HCT116 (cell line): ENCODE measurements around the gene CLTC. TPM values are rescaled to one million over a fixed set of nuclear protein-coding genes. Genes with fewer than 3 reads are reported as not detected.

Experiments
- ATAC-seq: fragments of 200-7000 bp; cut with Tn5 transposase; 2 replicates; pipeline ENCODE4 v1.9.1; 2020; ENCODE audit warnings: mild to moderate bottlenecking, moderate library complexity
- BruUV-seq: library from RNA; stranded (reverse); fragments of 400-500 nt; replicated peaks from 2 replicates; lab custom pipeline; 2021; lab: Mats Ljungman, UMichigan
- CTCF ChIA-PET: fragments of 300-600 bp; sonication (Branson Sonifier 250); formaldehyde crosslinking; loops from one replicate; lab custom pipeline; 2021; ENCODE audit warnings: antibody characterized with exemption; lab: Charles Lee
- POLR2A ChIA-PET: fragments of 300-600, 350-600 bp; sonication (Branson Sonifier 250); formaldehyde crosslinking; loops from one replicate; lab custom pipeline; 2021; ENCODE audit warnings: antibody characterized with exemption; lab: Charles Lee
- RAD21 ChIA-PET, 2 experiments: fragments of 300-600 bp; sonication (Branson Sonifier 250); formaldehyde crosslinking; loops; one replicate each; lab custom pipeline; 2023; ENCODE audit warnings: low total read pairs in 2 of 2; ENCODE audit not compliant: uncharacterized antibody in 2 of 2, unreplicated experiment in 2 of 2, low non-redundant PET in 1 of 2; lab: Charles Lee
- DNase-seq: peaks from one replicate; pipeline ENCODE4 v3.0.0-alpha.2; 2010; ENCODE audit warnings: low read depth, low spot score
- H2AFZ ChIP-seq: fragments of 200-600 bp; shearing (Covaris generic), sonication (generic); 2 replicates; pipeline ENCODE4 v1.6.1; 2017; ENCODE audit warnings: low read depth, mixed run types, mixed read lengths, antibody characterized with exemption, low read length; ENCODE audit not compliant: poor library complexity, severe bottlenecking
- H3K27ac ChIP-seq: 2 replicates; pipeline ENCODE4 v1.5.1; 2012; ENCODE audit warnings: low read depth, low read length
- H3K27me3 ChIP-seq: fragments of 200-600 bp; sonication (generic); 2 replicates; pipeline ENCODE4 v1.6.1; 2016; ENCODE audit warnings: mixed run types, low read length, mixed read lengths; ENCODE audit not compliant: insufficient read depth
- H3K36me3 ChIP-seq, 2 experiments: fragments of 200-500 bp in 1 of 2; fragments of 200-600 bp in 1 of 2; sonication (Bioruptor generic) in 1 of 2; sonication (generic) in 1 of 2; 2 replicates each; pipeline versions ENCODE4 v1.5.1 to v1.6.1; 2014 to 2016; ENCODE audit warnings: low read length in 2 of 2, inconsistent platforms in 1 of 2, mixed read lengths in 1 of 2, mixed run types in 1 of 2; ENCODE audit not compliant: insufficient read depth in 2 of 2, control insufficient read depth in 1 of 2
- H3K4me1 ChIP-seq, 2 experiments: fragments of 200-600 bp in 1 of 2; sonication (generic) in 1 of 2; 2 replicates each; pipeline versions ENCODE4 v1.5.1 to v1.6.1; 2012 to 2017; ENCODE audit warnings: low read length in 2 of 2, inconsistent platforms in 1 of 2, mild to moderate bottlenecking in 1 of 2, mixed read lengths in 1 of 2, mixed run types in 1 of 2, moderate library complexity in 1 of 2; ENCODE audit not compliant: insufficient read depth in 2 of 2, control insufficient read depth in 1 of 2
- H3K4me2 ChIP-seq: fragments of 200-600 bp; sonication (generic); 2 replicates; pipeline ENCODE4 v1.6.1; 2017; ENCODE audit warnings: mixed run types, low read length, mixed read lengths
- H3K4me3 ChIP-seq, 2 experiments: fragments of 200-600 bp in 1 of 2; sonication (generic) in 1 of 2; replicated peaks in 1 of 2; 2 replicates each; pipeline ENCODE4 v1.5.1; 2011 to 2016; ENCODE audit warnings: low read length in 2 of 2, control low read depth in 1 of 2, low read depth in 1 of 2, mild to moderate bottlenecking in 1 of 2, mixed read lengths in 1 of 2, mixed run types in 1 of 2
- H3K79me2 ChIP-seq: fragments of 200-600 bp; sonication (generic); 2 replicates; pipeline ENCODE4 v1.6.1; 2017; ENCODE audit warnings: mild to moderate bottlenecking, mixed run types, low read length, moderate library complexity, mixed read lengths; ENCODE audit not compliant: insufficient read depth
- H3K9ac ChIP-seq: fragments of 200-600 bp; sonication (generic); 2 replicates; pipeline ENCODE4 v1.6.1; 2016; ENCODE audit warnings: low read length, mixed read lengths
- H3K9me2 ChIP-seq: fragments of 200-600 bp; sonication (generic), shearing (Covaris generic); 2 replicates; pipeline ENCODE4 v1.6.1; 2017; ENCODE audit warnings: mixed run types, mild to moderate bottlenecking, moderate library complexity; ENCODE audit not compliant: insufficient read depth
- H3K9me3 ChIP-seq, 2 experiments: fragments of 200-500 bp in 1 of 2; fragments of 200-600 bp in 1 of 2; sonication (Bioruptor generic) in 1 of 2; sonication (generic) in 1 of 2; 2 replicates each; pipeline ENCODE4 v1.6.1; 2014 to 2017; ENCODE audit warnings: low read length in 2 of 2, mixed read lengths in 2 of 2, inconsistent platforms in 1 of 2, low read depth in 1 of 2, mild to moderate bottlenecking in 1 of 2, mixed run types in 1 of 2, moderate library complexity in 1 of 2; ENCODE audit not compliant: control insufficient read depth in 1 of 2, insufficient read depth in 1 of 2
- H4K20me1 ChIP-seq: fragments of 200-600 bp; sonication (generic), shearing (Covaris generic); 2 replicates; pipeline ENCODE4 v1.6.1; 2017; ENCODE audit warnings: mixed run types, mild to moderate bottlenecking, moderate library complexity; ENCODE audit not compliant: insufficient read depth
- CBX3 ChIP-seq: IDR thresholded peaks from 2 replicates; pipeline ENCODE4 v1.6.1; 2012; ENCODE audit warnings: low read depth
- CEBPB ChIP-seq: IDR thresholded peaks from 2 replicates; pipeline ENCODE4 v1.6.1; 2012; ENCODE audit warnings: low read depth
- EGR1 ChIP-seq: IDR thresholded peaks from 2 replicates; pipeline ENCODE4 v1.6.1; 2012; ENCODE audit warnings: low read depth
- ELF1 ChIP-seq: IDR thresholded peaks from 2 replicates; pipeline ENCODE4 v1.6.1; 2012; ENCODE audit warnings: low read depth, borderline replicate concordance
- EZH2phosphoT487 ChIP-seq: fragments of 200-600 bp; IDR thresholded peaks from 2 replicates; pipeline ENCODE4 v1.6.1; 2018; ENCODE audit warnings: antibody characterized with exemption, borderline replicate concordance
- FOSL1 ChIP-seq: IDR thresholded peaks from 2 replicates; pipeline ENCODE4 v1.6.1; 2012; ENCODE audit warnings: low read depth
- JUND ChIP-seq: IDR thresholded peaks from 2 replicates; pipeline ENCODE4 v1.6.1; 2012
- MAX ChIP-seq: IDR thresholded peaks from 2 replicates; pipeline ENCODE4 v1.6.1; 2012
- POLR2A ChIP-seq: IDR thresholded peaks from 2 replicates; pipeline ENCODE4 v1.7.0; 2011; ENCODE audit warnings: borderline replicate concordance; ENCODE audit not compliant: insufficient read depth, insufficient read length; ENCODE audit errors: extremely low read depth
- POLR2AphosphoS5 ChIP-seq: IDR thresholded peaks from 2 replicates; pipeline ENCODE4 v1.6.1; 2011; ENCODE audit warnings: mild to moderate bottlenecking, low read depth, low read length, moderate library complexity
- RAD21 ChIP-seq: IDR thresholded peaks from 2 replicates; pipeline ENCODE4 v1.6.1; 2012; ENCODE audit warnings: low read depth, mild to moderate bottlenecking
- SIN3A ChIP-seq: IDR thresholded peaks from 2 replicates; pipeline ENCODE4 v1.6.1; 2012; ENCODE audit warnings: low read depth
- SP1 ChIP-seq: IDR thresholded peaks from 2 replicates; pipeline ENCODE4 v1.6.1; 2012; ENCODE audit warnings: low read depth
- SRF ChIP-seq: IDR thresholded peaks from 2 replicates; pipeline ENCODE4 v1.6.1; 2012; ENCODE audit warnings: low read depth
- TCF7L2 ChIP-seq: IDR thresholded peaks from 2 replicates; pipeline ENCODE4 v1.7.0; 2011; ENCODE audit warnings: borderline replicate concordance, inconsistent platforms; ENCODE audit not compliant: insufficient read depth, insufficient read length; ENCODE audit errors: extremely low read depth
- ZBTB33 ChIP-seq: IDR thresholded peaks from 2 replicates; pipeline ENCODE4 v1.6.1; 2011; ENCODE audit warnings: mild to moderate bottlenecking, low read length, moderate library complexity; ENCODE audit not compliant: insufficient replicate concordance; ENCODE audit errors: extremely low read depth
- ZFX ChIP-seq: fragments of 450-650 bp; IDR thresholded peaks from 2 replicates; pipeline ENCODE4 v1.6.1; 2017
- ZNF274 ChIP-seq: fragments of 200-500 bp; sonication (Bioruptor generic); IDR thresholded peaks from 2 replicates; pipeline ENCODE4 v1.6.1; 2014; ENCODE audit warnings: mild to moderate bottlenecking, low read depth, low read length, inconsistent platforms
- intact Hi-C: fragments of 100-400 bp; cut with micrococcal nuclease; formaldehyde crosslinking; loops from 2 replicates; pipeline ENCODE4 v1.10.0; 2022
- total RNA-seq: library from RNA; stranded (reverse); gene quantifications from one replicate; pipeline ENCODE4 v1.2.1, GENCODE V29; 2021; ENCODE audit not compliant: unreplicated experiment
- TF ChIP-seq, protein P1 (sequence below): IDR thresholded peaks from 2 replicates; pipeline ENCODE4 v1.6.1; 2012
- TF ChIP-seq, protein P2 (sequence below), 3 experiments: fragments of 200-600 bp in 1 of 3; sonication (generic) in 1 of 3; IDR thresholded peaks in 2 of 3; conservative IDR thresholded peaks in 1 of 3; 2 replicates each; pipeline ENCODE4 v1.5.1; 2012 to 2017; ENCODE audit warnings: low read depth in 2 of 3, low read length in 2 of 3, antibody characterized with exemption in 1 of 3, borderline replicate concordance in 1 of 3, control low read depth in 1 of 3, mild to moderate bottlenecking in 1 of 3, mixed read lengths in 1 of 3, mixed run types in 1 of 3, moderate library complexity in 1 of 3; ENCODE audit not compliant: insufficient read depth in 1 of 3
- TF ChIP-seq, protein P3 (sequence below): IDR thresholded peaks from 2 replicates; pipeline ENCODE4 v1.6.1; 2012; ENCODE audit warnings: low read depth

The CLTC gene
- total RNA-seq, 1 experiment from 2014 or later = 351 TPM

DNA sequence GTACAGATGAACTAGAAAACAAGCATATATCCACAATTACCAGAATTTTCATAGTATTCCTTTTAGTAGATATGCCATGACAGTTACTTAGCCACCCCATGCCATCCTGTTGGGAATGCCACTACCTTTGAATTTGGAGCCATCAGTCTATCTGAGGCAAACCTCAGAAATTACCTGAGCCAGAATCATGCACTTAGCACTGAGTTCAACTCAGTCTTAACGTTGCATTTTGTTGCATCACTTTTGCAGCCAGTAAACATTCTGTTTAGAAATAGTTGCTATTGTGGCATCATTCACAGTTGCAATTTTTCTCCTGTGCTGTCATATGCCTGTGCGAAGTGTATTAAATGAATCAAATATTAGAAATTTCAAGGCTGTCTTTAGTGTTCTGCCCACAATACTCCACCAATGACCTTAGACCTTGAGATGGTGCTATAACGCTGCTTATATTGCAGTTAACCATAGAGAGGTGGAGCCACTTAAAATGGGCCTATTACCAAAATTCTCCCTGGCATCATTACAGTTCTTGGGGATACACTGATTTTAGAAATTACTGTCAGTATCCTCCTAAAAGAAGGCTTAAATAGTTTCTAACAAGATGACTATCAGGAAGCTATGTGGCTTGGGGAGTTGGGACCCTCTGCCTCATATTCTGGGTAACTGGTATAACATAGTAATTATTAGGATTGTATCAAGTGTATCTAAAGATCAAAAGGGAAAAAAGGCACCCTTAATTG is 76.4 kb downstream of the CLTC start:
- Histone ChIP-seq H3K4me3 (no peak overlapping the region), H3K27ac (no peak overlapping the region), H3K4me1 (no peaks in the 10 kb centered on the region), H2AFZ (no peak overlapping the region), H3K9ac (no peak overlapping the region), H3K27me3 (no peaks in the 10 kb centered on the region), H3K9me2 (no peaks in the 10 kb centered on the region), H4K20me1 (peaks cover 73% of the 10 kb centered on the region), H3K4me2 (no peak overlapping the region), H3K9me3 (no peaks in the 10 kb centered on the region), H3K79me2 (peaks cover 90% of the 10 kb centered on the region), H3K36me3 (peaks cover 59 to 81% of the 10 kb centered on the region in 2 experiments)
- BruUV-seq = no TSS peak
- ATAC-seq (peak; percentile 35), DNase-seq (no peak)
- intact Hi-C loops = no loop called here
- RAD21 ChIA-PET = no interaction called here
- POLR2A ChIA-PET = no interaction called here
- CTCF ChIA-PET = no interaction called here
- TF ChIP-seq MAX = no peak
- TF ChIP-seq CEBPB = peak; percentile 92
- TF ChIP-seq ZNF274 = no peak
- TF ChIP-seq, protein P1, sequence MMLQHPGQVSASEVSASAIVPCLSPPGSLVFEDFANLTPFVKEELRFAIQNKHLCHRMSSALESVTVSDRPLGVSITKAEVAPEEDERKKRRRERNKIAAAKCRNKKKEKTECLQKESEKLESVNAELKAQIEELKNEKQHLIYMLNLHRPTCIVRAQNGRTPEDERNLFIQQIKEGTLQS = no peak
- TF ChIP-seq JUND = no peak; the same call in 1 of the 2 replicates
- TF ChIP-seq, protein P2, sequence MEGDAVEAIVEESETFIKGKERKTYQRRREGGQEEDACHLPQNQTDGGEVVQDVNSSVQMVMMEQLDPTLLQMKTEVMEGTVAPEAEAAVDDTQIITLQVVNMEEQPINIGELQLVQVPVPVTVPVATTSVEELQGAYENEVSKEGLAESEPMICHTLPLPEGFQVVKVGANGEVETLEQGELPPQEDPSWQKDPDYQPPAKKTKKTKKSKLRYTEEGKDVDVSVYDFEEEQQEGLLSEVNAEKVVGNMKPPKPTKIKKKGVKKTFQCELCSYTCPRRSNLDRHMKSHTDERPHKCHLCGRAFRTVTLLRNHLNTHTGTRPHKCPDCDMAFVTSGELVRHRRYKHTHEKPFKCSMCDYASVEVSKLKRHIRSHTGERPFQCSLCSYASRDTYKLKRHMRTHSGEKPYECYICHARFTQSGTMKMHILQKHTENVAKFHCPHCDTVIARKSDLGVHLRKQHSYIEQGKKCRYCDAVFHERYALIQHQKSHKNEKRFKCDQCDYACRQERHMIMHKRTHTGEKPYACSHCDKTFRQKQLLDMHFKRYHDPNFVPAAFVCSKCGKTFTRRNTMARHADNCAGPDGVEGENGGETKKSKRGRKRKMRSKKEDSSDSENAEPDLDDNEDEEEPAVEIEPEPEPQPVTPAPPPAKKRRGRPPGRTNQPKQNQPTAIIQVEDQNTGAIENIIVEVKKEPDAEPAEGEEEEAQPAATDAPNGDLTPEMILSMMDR (IDR thresholded peaks at IDR 0.05 in 2 of 3, conservative IDR thresholded peaks at IDR 0.05 in 1 of 3; ENCODE audit: borderline replicate concordance in 1 of 3, insufficient read depth in 1 of 3, low read depth in 2 of 3, low read length in 2 of 3) = no peak
- TF ChIP-seq EZH2phosphoT487 = no peak
- no peak for TF ChIP-seq RAD21
- 0 out of 2 replicates have a peak, but pooled peaks have one; percentile 34 for TF ChIP-seq SP1
- TF ChIP-seq CBX3 = no peak
- no peak for TF ChIP-seq ELF1
- TF ChIP-seq ZFX = no peak
- TF ChIP-seq EGR1 = no peak
- TF ChIP-seq TCF7L2 = no peak
- TF ChIP-seq, protein P3, sequence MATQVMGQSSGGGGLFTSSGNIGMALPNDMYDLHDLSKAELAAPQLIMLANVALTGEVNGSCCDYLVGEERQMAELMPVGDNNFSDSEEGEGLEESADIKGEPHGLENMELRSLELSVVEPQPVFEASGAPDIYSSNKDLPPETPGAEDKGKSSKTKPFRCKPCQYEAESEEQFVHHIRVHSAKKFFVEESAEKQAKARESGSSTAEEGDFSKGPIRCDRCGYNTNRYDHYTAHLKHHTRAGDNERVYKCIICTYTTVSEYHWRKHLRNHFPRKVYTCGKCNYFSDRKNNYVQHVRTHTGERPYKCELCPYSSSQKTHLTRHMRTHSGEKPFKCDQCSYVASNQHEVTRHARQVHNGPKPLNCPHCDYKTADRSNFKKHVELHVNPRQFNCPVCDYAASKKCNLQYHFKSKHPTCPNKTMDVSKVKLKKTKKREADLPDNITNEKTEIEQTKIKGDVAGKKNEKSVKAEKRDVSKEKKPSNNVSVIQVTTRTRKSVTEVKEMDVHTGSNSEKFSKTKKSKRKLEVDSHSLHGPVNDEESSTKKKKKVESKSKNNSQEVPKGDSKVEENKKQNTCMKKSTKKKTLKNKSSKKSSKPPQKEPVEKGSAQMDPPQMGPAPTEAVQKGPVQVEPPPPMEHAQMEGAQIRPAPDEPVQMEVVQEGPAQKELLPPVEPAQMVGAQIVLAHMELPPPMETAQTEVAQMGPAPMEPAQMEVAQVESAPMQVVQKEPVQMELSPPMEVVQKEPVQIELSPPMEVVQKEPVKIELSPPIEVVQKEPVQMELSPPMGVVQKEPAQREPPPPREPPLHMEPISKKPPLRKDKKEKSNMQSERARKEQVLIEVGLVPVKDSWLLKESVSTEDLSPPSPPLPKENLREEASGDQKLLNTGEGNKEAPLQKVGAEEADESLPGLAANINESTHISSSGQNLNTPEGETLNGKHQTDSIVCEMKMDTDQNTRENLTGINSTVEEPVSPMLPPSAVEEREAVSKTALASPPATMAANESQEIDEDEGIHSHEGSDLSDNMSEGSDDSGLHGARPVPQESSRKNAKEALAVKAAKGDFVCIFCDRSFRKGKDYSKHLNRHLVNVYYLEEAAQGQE = no peak
- TF ChIP-seq SIN3A = no peak
- TF ChIP-seq ZBTB33 = no peak
- no peak for TF ChIP-seq SRF
- TF ChIP-seq POLR2AphosphoS5 = peak; percentile 11
- no peak for TF ChIP-seq POLR2A
- TF ChIP-seq FOSL1 = 0 out of 2 replicates have a peak, but pooled peaks have one; percentile 10
